ENCODE data around the gene FMO5. TPM values are rescaled to one million over a fixed set of nuclear protein-coding genes. Genes with fewer than 3 reads are reported as not detected.
"Not testable (repeated sequence)": the region's sequence is repeated elsewhere in the genome, so short reads cannot be mapped to it uniquely, and the experiment has no call there.

FMO5 gene
- polyA plus RNA-seq, 3 donors from 2014 or later, result 1.7 to 12.3 (median 2.8) TPM

DNA sequence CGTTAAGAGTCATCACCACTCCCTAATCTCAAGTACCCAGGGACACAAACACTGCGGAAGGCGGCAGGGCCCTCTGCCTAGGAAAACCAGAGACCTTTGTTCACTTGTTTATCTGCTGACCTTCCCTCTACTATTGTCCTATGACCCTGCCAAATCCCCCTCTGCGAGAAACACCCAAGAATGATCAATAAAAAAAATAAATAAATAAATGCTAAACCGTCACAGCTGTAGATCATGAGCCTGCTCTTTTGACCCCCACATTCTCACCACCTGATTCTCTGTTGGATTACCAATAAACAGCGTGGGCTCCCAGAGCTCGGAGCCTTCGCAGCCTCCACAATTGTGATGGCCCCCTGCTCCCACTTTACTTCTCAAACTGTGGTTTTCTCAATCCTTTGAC, 8.8 kb upstream of the FMO5 start:
- not testable (repeated sequence) for H3K9me3 Mint-ChIP-seq, H3K36me3 Mint-ChIP-seq, H3K4me3 Mint-ChIP-seq, DNase-seq, H3K4me1 Mint-ChIP-seq, H3K27ac Mint-ChIP-seq
- H3K27me3 Mint-ChIP-seq (ENCODE audit: low read depth in 3 of 3), result peaks cover 3 to 16% (median 8%) of the 10 kb centered on the region in 3 donors

DNA sequence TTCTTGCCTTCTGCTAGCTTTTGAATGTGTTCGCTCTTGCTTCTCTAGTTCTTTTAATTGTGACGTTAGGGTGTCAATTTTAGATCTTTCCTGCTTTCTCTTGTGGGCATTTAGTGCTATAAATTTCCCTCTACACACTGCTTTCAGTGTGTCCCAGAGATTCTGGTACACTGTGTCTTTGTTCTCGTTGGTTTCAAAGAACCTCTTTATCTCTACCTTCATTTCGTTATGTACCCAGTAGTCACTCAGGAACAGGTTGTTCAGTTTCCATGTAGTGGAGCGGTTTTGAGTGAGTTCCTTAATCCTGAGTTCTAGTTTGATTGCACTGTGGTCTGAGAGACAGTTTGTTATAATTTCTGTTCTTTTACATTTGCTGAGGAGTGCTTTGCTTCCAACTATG, 5.9 kb upstream of the FMO5 start:
- not testable (repeated sequence) for DNase-seq; H3K27me3 Mint-ChIP-seq (ENCODE audit: low read depth in 3 of 3)

DNA sequence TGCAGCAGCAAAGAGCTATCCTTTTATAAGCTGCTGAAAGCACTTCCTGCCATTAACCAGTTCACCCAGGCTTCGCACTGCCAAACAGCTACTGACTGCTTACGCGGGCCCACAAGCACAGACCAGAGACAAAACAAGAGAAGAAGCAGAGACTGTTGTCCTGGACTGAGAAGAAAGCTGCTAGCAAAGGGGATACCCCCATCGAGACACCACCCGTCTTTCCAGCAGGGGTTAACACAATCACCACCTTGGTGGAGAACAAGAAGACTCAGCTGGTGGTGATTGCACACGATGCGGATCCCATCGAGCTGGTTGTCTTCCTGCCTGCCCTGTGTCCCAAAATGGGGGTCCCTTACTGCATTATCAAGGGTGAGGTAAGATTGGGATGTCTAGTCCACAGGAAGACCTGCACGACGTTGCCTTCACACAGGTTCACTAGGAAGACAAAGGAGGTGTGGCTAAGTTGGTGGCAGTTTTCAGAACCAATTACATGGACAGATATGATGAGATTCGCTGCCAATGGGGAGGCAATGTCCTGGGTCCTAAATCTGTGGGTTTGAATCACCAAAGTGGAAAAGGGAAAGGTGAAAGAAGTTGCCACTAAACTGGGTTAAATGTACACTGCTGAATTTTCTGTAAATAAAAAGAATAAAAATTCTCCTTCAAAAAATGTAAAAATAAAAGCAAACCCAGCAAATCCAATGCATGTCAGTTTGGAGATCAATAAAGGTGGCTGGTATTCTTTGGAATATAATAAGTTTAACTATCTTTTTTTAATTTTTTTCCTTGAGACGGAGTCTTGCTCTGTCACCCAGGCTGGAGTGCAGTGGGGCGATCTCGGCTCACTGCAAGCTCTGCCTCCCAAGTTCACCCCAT, 1.2 kb downstream of the FMO5 start:
- H3K9me3 Mint-ChIP-seq, result no peaks in the 10 kb centered on the region
- DNase-seq, result no peak
- H3K36me3 Mint-ChIP-seq, result peaks cover 0 to 4% (median 4%) of the 10 kb centered on the region in 3 donors
- H3K4me3 Mint-ChIP-seq, result peak overlapping the region; percentile 15 to 97 (median 56)
- H3K27ac Mint-ChIP-seq, result peak overlapping the region in 2 of 6 donors; percentile 5 to 55
- H3K27me3 Mint-ChIP-seq (ENCODE audit: low read depth in 3 of 3), result peaks cover 0 to 2% (median 1%) of the 10 kb centered on the region in 3 donors
- peaks cover 24 to 30% of the 10 kb centered on the region in 2 donors for H3K4me1 Mint-ChIP-seq

More for the DNA sequence above, 5.9 kb upstream of the FMO5 start:
- H3K27ac Mint-ChIP-seq, H3K4me1 Mint-ChIP-seq, H3K4me3 Mint-ChIP-seq, H3K9me3 Mint-ChIP-seq, H3K36me3 Mint-ChIP-seq: not testable (repeated sequence)

DNA sequence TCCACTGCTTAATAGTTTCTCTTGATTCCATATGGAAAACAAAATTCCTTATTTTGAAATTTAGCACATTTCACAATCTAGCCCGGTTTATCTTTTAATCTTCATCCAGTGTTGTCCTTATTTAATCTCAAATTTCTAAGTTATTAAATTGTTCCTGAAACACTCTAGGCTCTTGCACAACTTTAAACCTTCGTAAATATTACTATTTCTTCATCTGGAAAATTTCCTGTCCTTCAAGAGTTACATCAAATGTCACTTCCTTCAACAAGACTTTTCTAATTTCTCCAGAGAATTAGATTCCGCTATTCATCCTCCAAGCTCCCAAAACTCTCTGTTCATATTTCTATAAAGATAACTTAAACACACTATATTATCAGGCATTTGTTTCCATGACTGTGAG, 6.5 kb downstream of the FMO5 start:
- Mint-ChIP-seq H3K27ac (no peak overlapping the region), H3K36me3 (peaks cover 9 to 26% (median 19%) of the 10 kb centered on the region in 3 donors), H3K4me3 (no peak overlapping the region), H3K4me1 (peaks cover 3 to 6% of the 10 kb centered on the region in 2 donors), H3K9me3 (no peaks in the 10 kb centered on the region), H3K27me3 (ENCODE audit: low read depth in 3 of 3) (peaks cover 0 to 2% (median under 1%) of the 10 kb centered on the region in 3 donors)
- DNase-seq, result no peak

DNA sequence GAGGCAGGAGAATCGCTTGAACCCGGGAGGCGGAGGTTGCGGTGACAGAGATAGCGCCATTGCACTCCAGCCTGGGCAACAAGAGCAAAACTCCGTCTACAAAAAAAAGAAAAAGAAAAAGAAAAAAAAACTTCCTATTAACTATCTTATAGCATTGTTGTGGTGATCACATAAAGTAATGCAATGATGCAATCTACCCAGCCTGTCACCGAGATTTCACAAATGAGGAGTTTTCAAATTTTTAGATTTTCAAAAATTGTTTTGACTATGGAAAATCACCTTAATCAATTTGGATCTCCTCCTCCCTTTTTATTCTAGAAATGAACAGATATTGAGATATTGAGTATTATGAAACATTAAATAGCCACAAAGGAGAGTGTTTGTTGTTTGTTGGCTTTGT, 8.0 kb downstream of the FMO5 start:
- DNase-seq, result no peak
- no peaks in the 10 kb centered on the region for H3K9me3 Mint-ChIP-seq
- H3K27me3 Mint-ChIP-seq (ENCODE audit: low read depth in 3 of 3), result peaks cover 0 to 2% (median 0%) of the 10 kb centered on the region in 3 donors
- peaks cover 9 to 33% (median 32%) of the 10 kb centered on the region in 3 donors for H3K36me3 Mint-ChIP-seq
- H3K27ac Mint-ChIP-seq, result no peak overlapping the region
- H3K4me3 Mint-ChIP-seq, result no peak overlapping the region
- H3K4me1 Mint-ChIP-seq, result peaks cover 7 to 13% of the 10 kb centered on the region in 2 donors

- Mint-ChIP-seq H3K9me3 (no peaks in the 10 kb centered on the region), H3K4me1 (peaks cover 7 to 13% of the 10 kb centered on the region in 2 donors), H3K4me3 (no peak overlapping the region), H3K27ac (no peak overlapping the region), H3K27me3 (ENCODE audit: low read depth in 3 of 3) (peaks cover 0 to 2% (median 0%) of the 10 kb centered on the region in 3 donors), H3K36me3 (peaks cover 9 to 32% (median 28%) of the 10 kb centered on the region in 3 donors)
- no peak for DNase-seq
Measured at GRCh38 chr1:147216124-147216523, 9.0 kb downstream of the FMO5 start.

GRCh38 chr1:147215540-147215916, 9.6 kb downstream of the FMO5 start:
- no peak overlapping the region for H3K4me3 Mint-ChIP-seq
- no peak overlapping the region for H3K27ac Mint-ChIP-seq
- no peaks in the 10 kb centered on the region for H3K27me3 Mint-ChIP-seq (ENCODE audit: low read depth in 3 of 3)
- H3K36me3 Mint-ChIP-seq, result peaks cover 9 to 32% (median 28%) of the 10 kb centered on the region in 3 donors
- peaks cover 7 to 13% of the 10 kb centered on the region in 2 donors for H3K4me1 Mint-ChIP-seq
- no peaks in the 10 kb centered on the region for H3K9me3 Mint-ChIP-seq
- DNase-seq, result no peak

- H3K27ac Mint-ChIP-seq, result no peak overlapping the region
- H3K9me3 Mint-ChIP-seq, result no peaks in the 10 kb centered on the region
- H3K4me1 Mint-ChIP-seq, result peaks cover 7 to 13% of the 10 kb centered on the region in 2 donors
- DNase-seq, result no peak
- H3K27me3 Mint-ChIP-seq (ENCODE audit: low read depth in 3 of 3), result no peaks in the 10 kb centered on the region
- H3K4me3 Mint-ChIP-seq, result no peak overlapping the region
- H3K36me3 Mint-ChIP-seq, result peaks cover 9 to 32% (median 28%) of the 10 kb centered on the region in 3 donors
Measured at GRCh38 chr1:147214842-147215539, 10.1 kb downstream of the FMO5 start.

DNA sequence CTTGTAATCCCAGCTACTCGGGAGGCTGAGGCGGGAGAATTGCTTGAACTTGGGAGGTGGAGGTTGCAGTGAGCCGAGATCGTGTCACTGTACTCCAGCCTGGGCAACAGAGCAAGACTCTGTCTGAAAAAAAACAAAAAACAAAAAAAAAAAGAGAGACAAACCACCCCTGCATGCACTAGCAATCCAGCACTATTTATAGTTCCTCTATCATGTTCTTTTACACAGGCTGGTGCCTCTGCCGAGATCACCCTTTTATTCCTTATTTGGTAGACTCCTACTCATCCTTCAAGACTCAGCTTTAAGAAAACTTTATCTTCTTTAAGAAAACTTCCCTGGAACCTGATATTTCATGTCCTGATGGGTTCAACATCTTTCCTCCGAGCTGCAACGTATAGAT, 10.8 kb downstream of the FMO5 start:
- Mint-ChIP-seq H3K27me3 (ENCODE audit: low read depth in 3 of 3) (no peaks in the 10 kb centered on the region), H3K27ac (no peak overlapping the region), H3K4me1 (peaks cover 7 to 13% of the 10 kb centered on the region in 2 donors), H3K9me3 (no peaks in the 10 kb centered on the region), H3K36me3 (peaks cover 14 to 38% (median 34%) of the 10 kb centered on the region in 3 donors), H3K4me3 (no peak overlapping the region)
- no peak for DNase-seq

GRCh38 chr1:147213271-147213670, 11.9 kb downstream of the FMO5 start:
- H3K36me3 Mint-ChIP-seq, result peaks cover 14 to 34% (median 33%) of the 10 kb centered on the region in 3 donors
- no peak overlapping the region for H3K4me3 Mint-ChIP-seq
- no peak overlapping the region for H3K27ac Mint-ChIP-seq
- DNase-seq, result peak; percentile 10 to 29 (median 12)
- no peaks in the 10 kb centered on the region for H3K27me3 Mint-ChIP-seq (ENCODE audit: low read depth in 3 of 3)
- no peaks in the 10 kb centered on the region for H3K9me3 Mint-ChIP-seq
- peaks cover 7 to 13% of the 10 kb centered on the region in 2 donors for H3K4me1 Mint-ChIP-seq

- Mint-ChIP-seq H3K36me3 (peaks cover 14 to 44% (median 41%) of the 10 kb centered on the region in 3 donors), H3K27me3 (ENCODE audit: low read depth in 3 of 3) (no peaks in the 10 kb centered on the region), H3K4me1 (peaks cover 7 to 13% of the 10 kb centered on the region in 2 donors), H3K27ac (no peak overlapping the region), H3K4me3 (no peak overlapping the region), H3K9me3 (no peaks in the 10 kb centered on the region)
- no peak for DNase-seq
Measured at GRCh38 chr1:147211577-147211976, 13.6 kb downstream of the FMO5 start.

- DNase-seq, result no peak
- H3K27ac Mint-ChIP-seq, result no peak overlapping the region
- H3K9me3 Mint-ChIP-seq, result no peaks in the 10 kb centered on the region
- H3K27me3 Mint-ChIP-seq (ENCODE audit: low read depth in 3 of 3), result no peaks in the 10 kb centered on the region
- H3K4me3 Mint-ChIP-seq, result no peak overlapping the region
- peaks cover 11 to 41% (median 41%) of the 10 kb centered on the region in 3 donors for H3K36me3 Mint-ChIP-seq
- peaks cover 7 to 13% of the 10 kb centered on the region in 2 donors for H3K4me1 Mint-ChIP-seq
Measured at GRCh38 chr1:147210987-147211386, 14.2 kb downstream of the FMO5 start.

DNA sequence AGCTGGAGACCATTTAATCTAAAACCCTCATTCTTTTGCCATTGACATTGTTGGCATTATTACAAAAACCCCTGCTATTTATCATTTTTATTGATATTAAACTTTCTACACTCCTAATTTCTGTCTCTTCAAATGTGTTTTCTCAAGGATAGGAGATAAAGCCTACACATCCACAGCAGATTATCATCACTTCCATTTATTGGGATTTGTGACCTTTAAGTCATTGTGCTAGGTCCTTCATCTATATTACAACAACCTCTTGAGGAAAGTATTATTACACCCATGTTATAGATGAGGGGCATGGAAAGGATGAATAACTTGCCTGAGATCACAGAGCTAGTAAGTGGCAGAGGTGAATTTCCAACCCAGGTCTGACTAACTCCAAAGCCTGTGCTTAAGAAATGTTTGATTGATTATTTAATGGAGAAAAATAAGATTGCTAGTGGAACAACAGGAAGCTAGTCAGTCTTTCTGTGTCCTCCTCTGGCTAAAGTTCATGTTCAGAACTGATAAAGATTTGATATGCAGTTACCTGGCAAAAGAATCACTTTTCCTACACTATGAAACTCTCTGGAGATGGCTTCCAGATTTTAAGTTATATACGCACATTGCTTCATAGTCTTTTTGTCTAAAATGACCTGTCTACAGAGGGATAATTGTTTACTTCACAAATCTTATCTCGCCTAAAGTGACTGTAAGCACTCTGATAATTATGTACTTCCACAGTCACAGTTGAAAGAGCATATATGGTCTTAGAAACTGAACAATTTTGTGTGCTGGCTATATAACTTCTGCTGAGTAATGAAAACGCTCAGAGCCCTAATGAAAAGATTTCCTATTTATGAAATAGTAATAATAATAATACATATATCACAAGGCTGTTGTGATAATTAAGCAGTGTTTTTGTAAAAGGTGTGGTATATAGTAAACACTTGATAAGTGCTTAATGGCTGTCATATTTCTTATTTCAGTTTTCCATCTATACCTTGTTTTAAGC, 15.0 kb downstream of the FMO5 start:
- DNase-seq, result no peak
- H3K27me3 Mint-ChIP-seq (ENCODE audit: low read depth in 3 of 3), result no peaks in the 10 kb centered on the region
- peaks cover 5 to 34% (median 32%) of the 10 kb centered on the region in 3 donors for H3K36me3 Mint-ChIP-seq
- no peaks in the 10 kb centered on the region for H3K9me3 Mint-ChIP-seq
- H3K27ac Mint-ChIP-seq, result no peak overlapping the region
- peaks cover 7 to 13% of the 10 kb centered on the region in 2 donors for H3K4me1 Mint-ChIP-seq
- H3K4me3 Mint-ChIP-seq, result no peak overlapping the region
